Inflammatory macrophage (primary cell): ENCODE measurements around the gene PCNX1.
A peak's percentile ranks its signal among the peaks of the same experiment; 100 is the strongest.

Experiments used
- DNase-seq, 2 donors: peaks; one replicate each; pipeline ENCODE4 v3.0.0-alpha.2; 2020 to 2022

PCNX1 gene

DNA sequence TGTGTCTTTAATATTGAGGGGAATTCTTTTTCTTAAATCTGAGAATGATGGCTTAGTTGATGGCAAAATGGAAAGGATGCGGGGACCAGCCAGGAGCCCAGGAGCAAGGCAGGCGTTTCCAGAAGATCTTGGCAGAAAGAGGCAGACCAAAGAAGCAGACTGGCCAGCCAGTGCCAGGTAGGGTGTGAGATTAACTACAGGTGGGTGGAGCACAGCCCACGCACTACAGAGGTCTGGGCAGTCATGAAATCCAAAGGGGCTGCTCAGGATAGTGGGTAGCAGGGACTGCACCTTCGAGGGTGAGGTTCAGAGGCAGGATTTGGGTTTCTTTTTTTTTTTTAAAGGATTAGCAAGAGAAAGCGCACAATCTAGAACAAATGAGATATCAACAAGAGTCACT is 17.7 kb upstream of the PCNX1 start:
- DNase-seq: no peak

DNA sequence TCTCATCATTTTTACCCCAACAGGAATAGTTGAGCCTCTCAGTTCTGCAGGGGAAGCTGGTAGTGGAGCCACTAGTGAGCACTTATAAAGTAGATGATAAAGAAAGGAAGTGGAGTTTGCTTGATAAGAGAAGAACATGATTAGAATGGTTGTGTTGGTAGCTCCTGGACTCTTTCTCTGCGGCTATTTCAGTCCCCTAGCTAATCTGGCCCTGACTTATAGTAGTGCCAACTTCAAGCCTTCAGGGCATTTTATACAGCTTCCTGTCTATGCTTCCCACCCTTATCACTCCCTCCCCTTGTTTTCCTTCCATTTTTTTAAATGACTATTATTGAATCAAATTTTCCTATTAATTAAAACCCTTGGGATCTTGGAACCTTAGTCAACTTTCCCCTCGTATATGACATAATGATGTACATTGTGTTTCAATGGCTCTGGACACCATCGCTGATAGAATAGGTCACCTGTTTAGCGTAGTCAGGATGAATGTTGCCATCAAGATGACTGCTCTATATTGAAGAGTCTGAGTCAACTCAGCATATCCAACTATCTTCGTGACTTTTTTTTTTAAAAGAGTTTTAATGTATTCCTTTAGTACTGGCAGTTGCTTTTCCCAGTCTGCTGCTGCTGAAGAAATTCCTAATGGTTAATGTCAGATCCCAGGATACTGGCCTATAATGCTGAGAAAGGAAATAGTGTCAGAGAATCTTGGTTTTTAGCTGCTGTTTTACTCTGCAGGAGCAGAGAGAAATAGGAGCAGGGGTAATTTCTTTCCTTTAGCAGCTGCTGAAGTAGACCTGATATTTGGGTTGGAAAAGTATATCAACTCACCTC is 16.2 kb upstream of the PCNX1 start:
- no peak for DNase-seq

DNA sequence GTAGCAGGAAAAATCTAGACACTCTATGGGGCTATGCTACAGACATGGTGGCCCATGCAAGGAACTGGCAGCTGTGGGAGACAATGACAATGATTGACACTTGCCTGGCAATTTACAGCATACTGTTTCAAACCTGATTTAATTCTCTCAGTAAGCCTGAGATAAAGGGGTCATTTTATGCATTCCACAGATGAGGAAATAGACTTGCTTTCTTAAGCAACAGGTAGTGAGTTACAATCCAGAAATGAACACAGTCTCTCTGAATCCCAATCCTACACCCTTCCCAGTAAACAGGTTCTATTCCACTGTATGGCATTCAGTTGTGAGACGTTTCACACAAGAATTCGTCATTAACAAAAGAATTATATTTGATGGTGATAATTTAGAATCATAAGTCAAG is 15.5 kb upstream of the PCNX1 start:
- DNase-seq: no peak

DNA sequence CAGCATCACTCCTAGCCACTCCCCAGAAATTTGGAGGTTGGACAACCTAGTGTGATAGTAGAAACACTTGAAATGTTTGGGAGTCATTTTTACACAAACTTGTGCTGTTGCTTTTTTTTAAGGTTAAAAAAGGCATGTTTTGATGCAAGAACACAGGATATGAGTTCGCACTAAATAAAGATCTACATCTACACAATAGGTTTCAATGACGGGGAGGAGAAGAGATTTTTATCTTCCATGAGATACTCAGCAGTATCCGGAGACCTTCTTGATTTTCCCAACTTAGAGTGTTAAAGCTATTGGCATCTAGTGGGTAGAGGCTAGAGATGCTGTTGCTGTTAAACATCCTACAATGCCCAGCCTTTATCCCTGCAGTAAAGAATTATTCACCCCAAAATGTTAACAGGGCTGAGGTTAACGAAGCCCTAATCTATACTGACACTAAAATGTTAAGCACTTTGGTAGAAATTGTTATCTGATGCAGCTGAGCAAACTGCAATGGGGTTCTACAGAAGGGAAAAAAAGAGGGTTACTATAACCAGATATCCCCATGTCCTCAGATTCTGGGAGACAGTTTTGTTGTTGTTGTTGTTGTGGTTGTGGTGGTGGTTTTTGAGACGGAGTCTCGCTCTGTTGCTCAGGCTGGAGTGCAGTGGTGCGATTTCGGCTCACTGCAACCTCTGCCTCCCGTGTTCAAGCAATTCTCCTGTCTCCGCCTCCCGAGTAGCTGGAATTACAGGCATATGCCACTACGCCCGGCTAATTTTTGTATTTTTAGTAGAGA is 14.0 kb upstream of the PCNX1 start:
- DNase-seq: no peak

DNA sequence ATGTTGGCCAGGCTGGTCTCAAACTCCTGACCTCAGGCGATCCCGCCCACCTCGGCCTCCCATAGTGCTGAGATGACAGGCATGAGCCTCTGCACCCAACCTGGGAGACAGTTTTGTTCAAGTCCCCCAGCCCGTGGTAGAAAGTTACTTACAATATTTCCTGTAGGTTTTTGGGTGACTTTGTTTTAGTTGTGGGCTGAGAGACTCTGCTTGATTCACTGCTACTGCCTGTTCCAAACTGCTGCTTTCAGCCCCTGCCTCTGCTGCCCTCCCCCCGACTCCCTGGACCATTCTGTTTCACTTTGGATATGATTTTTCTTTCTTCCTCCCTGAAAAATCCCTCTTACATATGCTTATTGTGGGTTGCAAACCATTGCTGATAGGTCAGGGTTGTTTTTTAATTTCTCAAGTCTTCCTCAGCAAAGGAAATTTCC is 13.4 kb upstream of the PCNX1 start:
- DNase-seq: no peak

DNA sequence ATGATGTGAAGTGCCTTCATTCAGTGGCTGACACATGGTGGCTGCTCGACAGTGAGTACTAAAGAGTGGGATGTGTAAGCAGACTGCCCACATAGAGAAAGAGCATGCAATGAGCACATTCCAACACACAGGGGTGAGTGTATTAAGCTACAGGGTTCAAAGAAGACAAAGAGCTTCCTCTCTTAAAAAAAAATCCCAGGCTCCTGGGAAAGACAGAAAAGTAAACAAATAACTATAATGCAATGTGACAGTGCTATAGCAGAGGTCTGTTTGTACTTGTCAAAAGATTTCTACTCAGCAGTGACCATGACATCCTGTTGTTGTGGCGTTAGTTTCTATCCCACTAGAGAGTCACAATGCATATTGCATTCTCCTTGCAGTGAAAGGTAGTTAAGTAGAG is 12.4 kb upstream of the PCNX1 start:
- peak; percentile 57 to 78 for DNase-seq

DNA sequence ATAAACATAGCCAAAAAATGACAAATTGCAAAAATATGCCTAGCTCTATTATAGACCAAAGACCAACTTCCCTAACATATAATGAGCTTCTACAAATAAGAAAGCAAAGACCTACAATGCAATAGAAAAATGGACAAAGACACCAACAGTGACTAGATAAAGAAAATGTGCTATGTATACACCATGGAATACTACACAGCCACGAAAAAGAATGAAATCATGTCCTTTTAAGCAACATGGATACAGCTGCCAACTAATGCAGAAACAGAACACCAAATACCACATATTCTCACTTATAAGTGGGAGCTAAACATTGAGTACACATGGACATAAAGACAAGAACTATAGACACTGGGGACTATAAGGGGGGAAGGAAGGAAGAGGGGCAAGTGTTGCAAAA is 10.9 kb upstream of the PCNX1 start:
- DNase-seq: no peak

DNA sequence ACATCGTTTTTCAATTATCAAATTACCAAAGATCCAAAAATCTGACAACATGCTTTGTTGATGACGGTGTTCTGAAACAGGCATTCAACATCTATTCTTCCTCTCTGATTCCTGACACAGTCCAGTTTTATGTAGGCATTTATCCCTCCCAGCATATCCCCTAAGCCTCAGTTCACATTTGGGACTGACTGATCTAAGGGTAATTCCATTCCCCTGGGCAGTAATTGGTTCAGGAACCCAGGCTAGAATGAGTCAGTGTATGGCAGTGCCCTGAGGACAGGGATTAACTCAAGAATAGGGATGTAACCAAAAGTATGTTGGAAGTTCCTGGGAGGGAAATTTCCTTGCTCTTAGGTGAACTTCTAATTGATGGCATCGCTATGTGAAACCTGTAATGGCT is 10.3 kb upstream of the PCNX1 start:
- DNase-seq: no peak

DNA sequence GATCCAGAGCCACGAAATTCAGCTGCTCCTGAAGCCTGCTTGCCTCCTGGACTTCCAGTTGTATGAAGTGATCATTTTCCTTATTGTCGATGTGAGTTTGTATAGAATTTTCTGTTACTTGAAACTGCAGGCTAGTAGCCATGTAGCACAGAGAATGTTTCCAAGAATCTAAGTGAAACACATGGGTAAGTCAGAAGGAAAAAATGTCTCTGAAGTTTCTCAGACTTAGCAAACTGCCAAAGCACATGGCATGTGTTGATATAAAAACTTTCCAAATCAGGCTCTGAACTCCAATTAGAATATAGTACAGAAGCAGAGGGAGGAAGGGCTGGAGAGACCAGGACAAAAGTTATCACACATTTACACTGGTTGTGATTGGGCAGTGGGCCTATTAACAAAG is 9.8 kb upstream of the PCNX1 start:
- DNase-seq: no peak

DNA sequence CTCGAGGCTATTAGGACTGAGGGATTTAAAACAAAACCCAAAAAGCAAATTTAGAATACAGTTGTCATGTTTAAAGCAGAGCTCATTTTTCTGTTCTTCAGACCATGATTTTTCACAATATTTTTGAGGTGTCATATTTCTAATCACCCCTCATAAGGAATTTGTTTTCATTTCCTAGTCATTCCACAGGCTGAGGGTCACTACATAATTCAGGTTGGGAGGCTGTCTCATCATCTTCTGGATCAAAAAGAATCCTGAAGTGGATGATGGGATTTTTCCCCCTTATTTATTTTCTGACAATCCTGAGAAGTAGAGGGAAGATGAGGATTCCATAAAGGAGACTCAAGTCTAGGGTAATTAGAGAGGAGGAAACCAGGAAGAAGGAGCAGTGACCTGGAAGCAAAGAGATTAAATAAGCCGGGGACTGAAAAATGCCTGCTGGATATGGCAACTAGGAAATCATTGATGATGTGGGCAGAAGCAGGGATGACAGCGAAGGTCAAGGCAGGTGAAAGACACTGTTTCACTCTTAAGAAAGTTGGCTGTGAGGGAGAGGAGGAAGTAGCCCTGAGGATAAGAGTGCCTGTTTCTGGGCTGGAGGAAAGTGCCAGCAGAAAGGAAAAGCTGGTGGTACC is 9.0 kb upstream of the PCNX1 start:
- no peak for DNase-seq

DNA sequence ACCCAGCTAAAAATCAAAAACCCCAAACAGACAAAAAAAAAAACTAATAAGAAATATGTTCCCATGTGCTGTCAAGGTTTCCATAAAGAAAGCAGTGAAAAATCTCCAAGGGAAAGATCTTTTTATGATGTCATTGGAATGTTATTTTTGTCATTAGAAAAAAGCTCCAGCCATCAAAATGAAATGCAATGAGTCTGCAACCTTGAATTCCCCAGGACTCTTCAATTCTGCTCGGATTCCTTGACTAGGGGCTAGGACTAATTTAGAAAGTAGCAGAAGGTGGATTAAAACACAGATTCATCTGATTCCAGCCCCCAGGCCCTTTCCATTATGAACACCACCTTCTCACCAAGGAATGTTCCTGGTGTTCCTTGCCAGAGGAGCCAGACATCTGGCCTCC is 6.0 kb upstream of the PCNX1 start:
- DNase-seq: no peak

DNA sequence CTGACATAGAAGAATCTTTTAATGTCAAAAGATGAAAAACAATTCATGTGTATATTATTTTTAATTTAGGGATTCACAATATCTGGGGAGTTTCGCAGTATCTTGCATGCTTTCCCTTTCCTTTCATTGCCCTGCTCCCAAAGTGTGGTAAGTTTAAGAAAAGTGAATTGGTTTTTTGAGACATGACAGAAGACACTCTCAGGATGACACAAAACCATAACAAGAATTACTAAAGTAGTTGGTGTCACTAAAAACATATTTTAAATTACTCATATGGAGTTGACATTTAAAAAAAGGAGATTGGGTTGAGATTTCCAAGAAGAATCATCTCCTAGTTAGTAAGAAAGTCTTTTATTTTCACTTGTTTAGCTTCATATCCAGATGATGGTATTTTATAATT is 5.1 kb upstream of the PCNX1 start:
- DNase-seq: no peak

DNA sequence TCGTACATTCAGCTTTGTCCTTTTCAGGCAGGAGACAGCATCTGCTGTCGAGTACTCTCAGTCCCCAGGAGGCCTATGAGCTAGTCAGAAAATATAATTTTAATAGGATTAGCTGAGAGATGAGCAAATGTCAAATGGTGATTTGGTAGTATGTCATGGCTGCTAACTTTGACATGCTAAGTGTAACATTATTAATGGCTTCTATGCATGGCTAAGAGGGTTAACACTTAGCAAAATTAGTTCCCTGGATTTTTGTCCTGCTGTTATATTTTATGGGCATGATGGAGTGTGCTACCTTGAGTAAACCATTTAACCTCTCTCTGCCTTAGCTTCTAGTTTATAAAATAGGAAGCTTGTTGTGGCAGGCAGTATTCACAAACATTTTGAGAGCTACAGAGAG is 2.9 kb upstream of the PCNX1 start:
- DNase-seq: no peak

DNA sequence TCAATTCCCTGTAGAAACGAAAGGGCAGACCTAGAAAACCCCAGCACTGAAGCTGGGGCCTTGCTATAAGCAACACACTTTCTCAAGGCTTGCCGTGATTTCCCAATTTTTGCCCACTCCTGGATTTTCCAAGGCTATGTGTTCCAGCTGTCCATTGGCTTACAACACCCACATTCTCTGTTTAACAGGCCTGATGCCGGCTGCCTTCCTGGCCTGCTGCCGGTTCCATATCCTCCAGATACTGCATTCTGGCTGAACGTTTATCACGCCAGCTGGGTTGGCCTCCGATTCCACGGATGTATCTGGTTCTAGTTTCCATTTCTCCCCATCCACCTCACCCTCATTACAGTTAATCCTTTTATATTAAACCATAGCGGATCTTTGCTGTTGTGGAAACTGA is 2.0 kb upstream of the PCNX1 start:
- no peak for DNase-seq

DNA sequence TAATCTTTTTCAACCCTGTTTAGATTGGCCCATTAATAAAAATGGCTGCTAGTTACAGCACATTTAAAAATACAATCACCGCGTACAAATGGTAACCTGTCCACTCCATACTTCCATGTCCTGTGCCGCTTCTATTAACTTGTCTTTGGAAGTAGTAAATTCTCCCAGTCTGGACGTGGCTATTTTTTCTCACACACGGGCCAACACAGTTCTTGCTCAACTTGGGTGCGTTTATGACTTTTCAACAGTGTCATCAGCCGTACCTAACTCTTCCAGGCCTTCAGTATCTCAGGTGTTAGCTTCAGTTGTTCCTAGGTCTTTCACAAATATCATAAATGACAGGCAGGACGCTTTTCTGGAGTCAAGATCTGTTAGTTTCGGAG is 475 bp upstream of the PCNX1 start:
- no peak for DNase-seq

DNA sequence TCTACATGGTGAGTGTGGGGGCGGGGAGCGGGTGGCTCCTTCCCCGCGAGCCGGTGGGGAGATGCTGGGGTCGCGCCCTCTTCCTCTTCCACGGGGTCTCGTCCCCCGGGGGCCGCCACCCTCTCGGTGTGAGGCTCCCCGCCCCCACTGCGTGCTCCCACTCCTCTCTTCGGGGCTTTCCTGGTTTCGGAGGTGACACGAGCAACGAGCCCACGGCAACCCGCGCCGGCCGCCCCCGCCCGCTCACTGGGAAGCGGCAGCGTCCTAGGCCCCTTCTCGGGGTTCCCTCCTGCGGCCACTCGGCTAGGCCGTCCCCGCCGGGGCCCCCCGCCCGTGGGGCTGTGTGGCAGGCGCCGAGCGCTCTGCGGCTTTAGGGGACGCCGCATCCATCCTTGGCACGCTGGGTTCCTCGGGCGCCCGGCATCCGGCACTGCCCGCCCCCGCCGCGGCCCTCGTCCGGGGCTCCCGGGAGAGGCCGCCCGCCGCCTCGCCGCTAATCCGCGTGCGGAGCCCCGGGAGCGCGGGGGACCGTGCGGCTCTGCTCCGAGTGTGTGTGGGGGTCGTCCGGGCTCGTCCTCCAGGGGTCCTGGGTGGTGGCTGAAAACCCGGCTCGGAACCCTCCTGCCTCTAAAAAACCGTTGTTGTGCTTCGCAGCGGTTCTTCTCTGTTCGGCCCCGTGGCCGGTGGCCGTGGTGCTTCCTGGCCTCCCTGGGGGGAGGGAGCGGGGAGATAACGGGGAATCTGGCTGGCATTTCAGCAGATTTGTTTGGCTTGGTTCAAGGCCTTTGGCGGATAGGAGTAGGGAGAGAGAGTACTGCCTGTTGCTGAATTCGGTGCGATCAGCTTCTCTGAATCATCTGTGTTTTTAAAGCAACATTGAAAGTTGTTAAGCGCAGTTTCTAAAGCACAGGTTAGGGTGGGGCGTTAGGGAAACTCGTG is 1.0 kb downstream of the PCNX1 start:
- DNase-seq: peak in 1 of 2 donors; percentile 40

DNA sequence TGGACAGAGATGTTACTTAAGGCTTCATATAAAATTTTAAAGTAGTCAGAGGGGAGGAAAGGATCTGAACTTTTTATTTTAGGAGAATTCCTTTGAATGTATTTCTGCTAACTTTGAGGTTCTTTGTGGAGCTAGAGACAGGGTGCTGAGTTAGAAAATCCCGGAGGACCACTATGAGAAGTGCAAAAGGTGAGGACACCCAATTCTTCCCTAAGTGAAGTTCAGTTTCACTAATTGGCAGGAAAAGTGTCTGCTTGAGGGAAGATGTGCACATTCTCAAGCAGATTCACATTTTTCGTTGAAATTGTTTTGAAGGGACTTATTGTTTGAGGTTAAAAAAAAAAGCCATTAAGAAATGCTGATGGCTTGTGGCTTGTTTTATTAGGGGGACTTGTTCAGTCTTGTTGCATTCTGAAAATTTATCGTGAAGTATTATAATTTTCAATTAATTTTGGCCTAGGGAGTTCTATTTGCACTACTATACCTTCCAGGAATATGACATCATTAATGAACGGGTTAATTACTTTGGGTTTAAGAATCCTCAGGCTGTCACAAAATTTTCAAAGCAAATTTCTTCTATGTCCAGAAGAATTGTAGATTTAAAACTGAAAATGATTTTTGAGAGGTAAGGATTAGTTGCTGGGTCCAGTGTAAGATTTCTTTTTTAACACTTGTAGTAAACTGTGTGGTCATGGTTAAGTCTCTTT is 1.8 kb downstream of the PCNX1 start:
- no peak for DNase-seq

DNA sequence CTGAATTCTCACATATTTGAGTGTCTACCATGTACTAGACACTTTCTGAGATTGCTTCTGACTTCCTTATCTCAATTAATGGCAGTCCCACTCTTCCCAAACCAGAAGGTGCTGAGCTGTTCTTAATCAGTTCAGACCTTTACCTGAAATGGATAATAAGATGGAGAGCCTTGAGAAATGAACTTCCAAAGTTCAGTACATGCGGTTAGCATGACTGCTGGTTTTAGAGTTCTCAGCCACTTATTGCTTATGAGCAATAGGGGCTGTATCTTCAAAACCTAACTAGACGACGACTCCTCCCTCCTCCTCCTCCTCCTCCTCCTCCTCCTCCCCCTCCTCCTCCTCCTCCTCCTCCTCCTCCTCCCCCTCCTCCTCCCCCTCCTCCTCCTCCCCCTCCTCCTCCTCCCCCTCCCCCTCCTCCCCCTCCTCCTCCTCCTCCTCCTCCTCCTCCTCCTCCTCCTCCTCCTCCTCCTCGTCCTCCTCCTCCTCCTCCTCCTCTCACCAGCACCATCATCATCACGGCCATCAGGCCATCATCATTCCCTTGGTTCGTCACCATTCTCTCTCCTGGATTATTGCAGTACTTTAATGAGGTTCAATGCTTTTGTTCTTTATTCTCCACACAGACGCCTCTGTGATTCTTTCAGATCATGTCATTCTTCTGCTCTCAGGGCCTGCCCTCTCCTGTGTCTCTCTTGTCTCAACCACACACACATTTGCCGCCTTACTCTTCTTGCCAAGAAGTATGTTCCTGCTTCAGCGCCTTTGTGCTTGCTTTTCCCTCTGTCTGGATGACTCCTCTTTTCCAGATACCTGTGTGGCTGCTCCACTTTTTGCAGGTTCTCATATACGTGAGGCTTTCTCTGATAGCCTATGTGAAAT is 2.7 kb downstream of the PCNX1 start:
- peak in 1 of 2 donors; percentile 21 for DNase-seq

DNA sequence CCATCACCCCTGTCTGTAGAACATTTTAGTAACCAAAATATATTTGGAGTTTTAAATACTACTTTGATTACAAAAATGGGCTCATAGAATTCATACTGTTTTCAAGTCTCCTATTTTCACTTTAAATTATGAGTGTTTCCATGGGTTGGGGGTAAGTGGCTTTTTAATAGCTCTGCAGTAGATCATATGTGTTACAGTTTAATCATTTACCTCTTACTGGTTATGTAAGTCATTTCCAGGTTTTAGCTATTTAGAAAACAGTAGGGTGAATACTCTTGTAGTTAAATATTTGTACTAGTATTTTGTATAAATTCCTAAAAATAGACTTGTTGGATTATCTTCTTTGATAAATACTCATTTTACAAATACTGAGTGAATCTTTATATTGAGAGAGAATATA is 8.2 kb downstream of the PCNX1 start:
- no peak for DNase-seq

DNA sequence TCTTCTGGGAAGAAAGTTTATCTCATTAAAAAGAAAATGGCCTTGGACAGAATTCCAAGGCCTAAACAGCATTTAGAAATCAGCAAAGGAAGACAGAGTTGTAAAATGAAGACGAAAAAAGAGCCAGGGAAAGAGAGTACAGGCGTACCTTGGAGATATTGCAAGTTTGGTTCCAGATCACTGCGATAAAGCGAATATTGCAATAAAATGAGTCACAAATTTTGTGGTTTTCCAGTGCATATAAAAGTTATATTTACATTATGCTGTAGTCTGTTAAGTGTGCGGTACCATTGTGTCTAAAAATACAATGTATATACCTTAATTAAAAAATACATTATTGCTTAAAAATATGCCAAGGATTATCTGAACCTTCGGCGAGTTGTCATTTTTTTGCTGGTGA is 9.0 kb downstream of the PCNX1 start:
- DNase-seq: no peak

DNA sequence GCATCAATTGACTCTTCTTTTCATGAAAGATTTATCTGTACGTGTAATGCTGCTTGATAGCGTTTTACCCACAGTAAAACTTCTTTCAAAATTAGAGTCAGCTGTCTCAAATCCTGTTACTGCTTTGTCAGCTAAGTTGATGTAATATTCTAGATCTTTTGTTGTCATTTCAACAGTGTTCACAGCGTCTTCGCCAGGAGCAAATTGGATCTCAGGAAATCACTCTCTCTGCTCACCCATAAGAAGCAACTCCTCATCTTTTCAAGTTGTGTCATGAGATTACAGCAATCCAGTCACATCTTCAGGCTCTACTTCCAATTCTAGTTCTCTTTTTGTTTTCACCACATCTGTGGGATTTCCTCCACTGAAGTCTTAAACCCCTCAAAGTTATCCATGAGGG is 9.5 kb downstream of the PCNX1 start:
- DNase-seq: peak; percentile 34 to 41
